ENCODE measurements around the gene RERG.

RERG gene

DNA sequence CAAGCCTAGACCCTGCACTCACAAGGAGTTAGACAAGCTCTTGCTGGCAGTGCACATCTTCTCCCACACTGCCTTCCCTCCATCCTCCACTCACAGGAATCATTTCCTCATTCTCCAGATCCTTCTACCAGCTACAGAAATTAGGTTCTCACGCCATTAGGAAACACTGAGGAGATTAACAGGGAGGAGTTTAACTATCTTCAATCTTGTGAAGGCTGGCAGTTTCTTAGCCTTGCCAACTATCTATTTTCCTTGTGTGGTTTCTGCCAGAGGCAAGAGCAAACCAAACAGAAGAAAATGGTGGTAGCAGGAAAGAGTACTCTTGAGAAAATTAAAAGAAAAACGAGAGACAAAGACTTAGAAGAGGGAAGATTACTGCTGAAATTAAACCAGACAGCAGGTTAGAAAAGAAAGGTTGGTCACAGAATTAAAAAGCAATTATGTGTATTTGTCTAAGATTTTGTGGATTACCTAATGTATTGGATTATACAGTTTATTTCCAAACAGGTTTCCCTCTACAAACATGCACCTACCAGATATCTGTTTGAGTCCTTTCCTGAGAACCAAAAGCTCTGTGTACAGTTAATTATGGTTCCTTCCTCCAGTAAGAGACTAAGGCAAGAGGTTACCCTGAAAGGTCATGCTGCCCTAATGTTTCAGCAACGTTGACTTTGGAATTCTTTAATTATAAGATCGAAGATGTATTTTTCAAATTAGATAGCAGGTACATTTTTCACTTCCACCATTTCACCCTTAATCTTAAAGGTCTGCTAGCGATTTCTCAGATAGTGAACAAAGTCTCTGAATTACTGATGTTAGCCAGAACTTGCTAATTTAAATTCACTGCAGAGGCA is 5.0 kb downstream of the RERG start:
- DNase-seq: no peak

GRCh38 chr12:15214851-15215601 is 6.2 kb downstream of the RERG start:
- no peak for DNase-seq

DNA sequence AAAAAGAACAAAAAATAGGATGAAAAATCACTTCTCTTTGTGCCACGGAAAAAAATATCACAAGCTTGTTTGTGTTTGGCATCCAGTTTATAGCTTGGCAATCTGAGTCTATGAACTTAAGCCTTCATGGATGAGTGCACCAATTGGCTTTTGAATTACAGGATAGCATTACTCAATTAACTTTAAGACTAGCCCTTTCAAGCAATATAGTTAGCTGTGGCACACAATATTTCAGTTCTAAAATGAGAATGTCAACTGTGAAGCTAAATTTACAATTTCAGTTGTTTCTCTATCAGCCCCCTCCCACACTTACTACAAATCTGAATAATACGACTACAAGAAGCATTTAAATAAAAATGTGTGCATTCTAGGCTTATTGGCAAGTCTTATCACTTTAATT is 8.3 kb downstream of the RERG start:
- DNase-seq: peak; percentile 83

- DNase-seq: no peak
These were observed 11.4 kb downstream of the RERG start for GRCh38 chr12:15209782-15210181.

DNA sequence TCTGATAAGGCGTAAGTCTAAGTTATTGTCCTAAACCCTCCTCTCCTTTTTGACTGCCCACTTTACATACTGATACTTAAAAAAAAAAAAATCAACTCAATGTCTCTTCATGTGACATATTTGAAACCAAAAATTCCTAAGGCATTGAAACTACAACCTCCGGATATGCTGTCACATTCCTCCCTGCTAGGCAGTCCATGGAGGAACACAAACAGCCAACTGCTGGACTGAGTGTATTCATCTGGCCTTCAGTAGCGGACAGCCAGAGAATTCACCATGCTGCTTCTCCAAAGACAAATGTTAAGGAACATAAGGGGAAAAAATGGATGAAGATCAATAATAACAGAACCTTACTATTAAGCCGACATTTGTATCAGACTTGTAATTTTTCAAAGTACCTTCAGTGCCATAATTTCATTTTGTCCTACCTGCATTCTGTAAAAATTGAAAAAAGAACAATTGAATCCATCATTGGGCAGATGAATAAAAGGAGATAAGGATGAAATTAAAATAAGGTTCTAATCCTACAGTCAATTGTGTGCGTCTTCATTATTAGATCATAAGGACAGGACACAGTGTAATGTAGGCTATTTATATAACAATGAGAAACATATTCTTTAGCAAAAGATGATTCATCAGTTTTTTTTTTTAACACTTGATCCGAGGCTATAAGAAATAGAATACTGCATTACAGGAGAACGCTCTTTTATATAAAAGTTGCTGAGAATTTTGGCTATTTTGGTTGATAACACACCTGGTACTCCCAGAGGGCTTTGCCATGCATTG is 12.2 kb downstream of the RERG start:
- no peak for DNase-seq

DNA sequence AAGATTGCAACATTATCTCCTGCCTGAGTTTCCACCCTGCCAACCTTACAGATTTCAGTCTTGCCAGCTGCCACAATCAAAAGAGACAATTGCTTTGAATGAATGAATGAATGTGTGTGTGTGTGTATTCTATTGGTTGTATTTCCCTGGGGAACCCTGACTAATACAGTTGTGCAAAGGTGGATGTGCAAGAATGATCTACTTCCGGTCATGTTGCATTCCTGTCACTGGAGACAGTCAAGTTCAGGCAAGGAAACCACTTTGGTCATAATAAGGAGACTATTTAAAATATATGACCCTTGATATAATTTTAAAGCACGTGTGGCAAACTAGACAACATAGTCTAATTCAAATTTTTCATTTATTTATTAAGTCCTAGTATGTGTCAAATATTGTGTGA is 13.1 kb downstream of the RERG start:
- no peak for DNase-seq

DNA sequence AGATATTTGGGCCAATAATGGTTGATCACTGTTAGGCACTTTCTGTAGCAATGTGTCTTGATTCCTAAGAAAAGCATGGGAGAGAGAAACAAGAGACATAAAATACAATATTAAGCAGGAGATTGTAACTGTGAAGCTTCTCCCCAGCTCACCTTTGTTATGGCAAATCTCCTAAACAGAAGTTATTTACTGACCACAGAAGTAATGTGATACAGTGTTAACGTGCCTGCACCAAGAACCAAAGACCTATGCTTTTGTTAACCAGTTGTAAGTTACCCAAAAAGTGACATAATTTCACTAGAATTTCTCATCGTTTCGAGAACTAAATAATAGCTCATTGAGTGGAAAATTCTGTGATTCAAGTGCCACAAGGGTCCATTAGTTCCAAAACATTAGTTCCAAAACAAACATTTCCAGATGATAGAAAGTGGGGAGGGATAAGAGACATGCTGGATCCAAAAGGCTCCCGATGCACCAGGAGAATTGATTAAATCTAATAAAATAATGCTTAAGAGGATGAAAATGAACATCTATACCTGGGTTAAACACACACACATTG is 14.3 kb downstream of the RERG start:
- DNase-seq: peak; percentile 30

GRCh38 chr12:15206338-15206737 is 14.9 kb downstream of the RERG start:
- DNase-seq: no peak

- DNase-seq: no peak
These were observed 15.7 kb downstream of the RERG start for GRCh38 chr12:15205341-15206010.

DNA sequence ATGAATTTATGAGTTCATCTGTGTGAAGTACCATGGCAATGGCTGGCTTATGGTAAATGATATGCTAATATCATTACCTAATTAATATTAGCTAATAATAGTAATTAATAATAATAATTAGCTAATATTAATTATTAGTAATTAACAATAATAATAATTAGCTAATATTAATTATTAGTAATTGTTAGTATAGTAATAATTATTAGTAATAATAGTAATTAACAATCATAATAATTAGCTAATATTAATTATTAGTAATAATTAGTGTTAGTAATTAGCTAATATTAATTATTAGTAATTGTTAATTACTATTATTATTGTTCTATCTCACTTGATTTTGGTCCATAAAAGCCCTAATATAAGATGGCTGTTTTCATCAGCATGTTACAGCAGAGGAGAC is 19.8 kb downstream of the RERG start:
- no peak for DNase-seq

DNA sequence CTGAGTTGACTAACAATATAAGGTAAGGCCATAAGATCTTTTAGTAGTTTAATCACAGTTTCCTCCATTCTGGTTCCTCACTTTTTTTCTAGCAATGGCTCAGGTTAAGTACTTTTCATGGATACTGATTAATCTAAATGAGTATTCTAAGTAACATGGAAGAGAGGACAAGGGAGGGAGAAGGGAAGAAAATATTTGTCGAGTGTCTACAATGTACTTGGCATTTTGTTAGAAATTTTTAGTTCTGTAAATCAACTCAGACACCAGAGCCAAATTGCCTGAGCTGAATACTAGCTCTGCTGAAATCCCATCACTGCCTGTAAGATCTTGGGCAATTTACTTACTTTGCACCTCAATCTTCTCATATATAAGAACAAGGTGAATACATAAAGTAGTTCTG is 20.2 kb downstream of the RERG start:
- DNase-seq: no peak

DNA sequence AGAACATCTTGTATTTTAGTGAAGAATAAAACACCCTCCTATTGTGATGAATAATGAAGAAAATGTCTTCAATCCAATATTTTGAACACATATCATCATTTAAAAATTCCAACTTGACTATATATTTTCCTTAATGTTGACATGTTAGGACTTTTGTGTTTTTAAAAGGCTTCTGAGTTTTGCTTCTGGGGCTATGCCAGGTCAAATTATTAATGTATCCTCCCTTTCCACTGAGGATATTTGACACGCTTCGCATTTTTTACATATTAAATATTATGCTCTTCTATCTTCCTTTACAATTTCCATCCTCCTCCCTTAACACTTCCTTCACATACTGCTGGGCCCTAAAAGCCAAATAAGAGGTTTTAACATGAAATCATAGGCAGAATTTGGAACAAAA is 20.6 kb downstream of the RERG start:
- DNase-seq: no peak

- DNase-seq: no peak
These were observed 21.3 kb downstream of the RERG start for GRCh38 chr12:15199930-15200329.

- DNase-seq: no peak
These were observed 24.3 kb downstream of the RERG start for GRCh38 chr12:15196678-15197505.

- no peak for DNase-seq
These were observed 25.0 kb downstream of the RERG start for GRCh38 chr12:15196221-15196620.

GRCh38 chr12:15194456-15195368 is 26.5 kb downstream of the RERG start:
- DNase-seq: no peak

- DNase-seq: no peak
These were observed 27.3 kb downstream of the RERG start for GRCh38 chr12:15193946-15194345.

DNA sequence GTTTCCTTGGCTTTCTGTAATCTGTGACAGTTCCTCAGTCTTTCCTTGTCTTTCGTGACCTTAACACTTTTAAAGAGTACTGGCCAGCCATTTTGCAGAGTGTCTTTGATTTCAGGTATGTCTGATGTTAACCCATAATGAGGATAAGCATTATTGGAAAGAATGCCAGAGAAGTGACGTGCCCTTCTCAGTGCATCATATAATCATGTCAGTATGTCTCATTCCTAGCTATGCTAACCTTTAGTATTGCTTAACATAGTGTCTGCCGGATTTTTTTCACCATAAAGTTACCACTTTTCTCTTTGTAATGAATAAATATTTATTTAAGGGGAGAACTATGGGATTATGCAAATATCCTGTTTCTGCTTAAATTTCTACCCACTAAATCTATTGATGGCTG is 28.5 kb downstream of the RERG start:
- no peak for DNase-seq

DNA sequence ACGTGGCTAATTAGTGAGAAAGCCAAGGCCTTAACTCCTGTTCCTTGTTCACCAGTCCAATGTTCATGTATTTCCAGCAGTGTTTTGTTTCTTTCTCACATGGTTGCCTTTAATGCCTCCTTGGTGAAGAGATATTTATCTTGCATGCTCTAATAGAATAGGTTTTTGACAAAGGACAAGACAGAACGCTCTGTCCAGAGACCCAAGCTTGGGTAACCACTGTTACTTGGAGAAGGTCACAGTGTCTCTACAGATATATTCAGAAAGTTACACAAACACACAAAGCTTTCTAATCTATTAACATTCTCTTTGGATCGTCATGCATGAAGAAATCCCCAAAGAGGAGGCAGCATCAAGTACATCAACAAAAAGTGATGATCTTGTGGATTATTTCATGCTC is 33.1 kb downstream of the RERG start:
- DNase-seq: no peak

GRCh38 chr12:15186597-15186996 is 34.6 kb downstream of the RERG start:
- peak; percentile 23 for DNase-seq

DNA sequence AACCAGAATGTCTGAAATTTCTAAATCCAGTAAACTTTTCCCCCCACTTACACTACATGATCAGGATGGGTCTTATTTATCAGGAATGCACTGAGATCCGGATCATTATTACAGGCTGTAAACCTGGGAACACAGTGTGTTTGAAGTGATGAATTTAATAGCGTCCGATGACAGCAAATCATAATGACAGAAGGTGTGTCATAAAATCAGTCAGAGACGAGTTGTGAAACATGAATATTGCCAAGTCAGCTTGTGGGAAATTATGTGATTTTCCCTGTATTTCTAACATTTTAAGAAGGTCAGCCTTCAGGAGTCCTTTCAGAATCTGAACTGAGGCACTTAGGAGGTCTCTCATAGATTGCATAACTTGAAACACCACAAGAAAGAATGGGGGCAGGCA is 36.7 kb downstream of the RERG start:
- DNase-seq: no peak
